ENCODE results near the gene EXOC4. TPM values are rescaled to one million over a fixed set of nuclear protein-coding genes. Genes with fewer than 3 reads are reported as not detected.

Gene EXOC4
- total and polyA plus RNA-seq, 2 of the 8 experiments (the other 6 are each of a cell fraction or from before 2014, with no cell fraction given): 27.0 to 67.3 TPM

- TF ChIP-seq SIRT6 (IDR thresholded peaks at IDR 0.05; ENCODE audit: low read length) (no peak), FOSL1 (IDR thresholded peaks at IDR 0.05; ENCODE audit: insufficient read depth, low read depth, low read length) (no peak), ZNF274 (IDR thresholded peaks at IDR 0.05; ENCODE audit: borderline replicate concordance, extremely low read depth, low read length) (no peak), NRF1 (IDR thresholded peaks at IDR 0.05; ENCODE audit: low read depth, low read length) (no peak), MAX (IDR thresholded peaks at IDR 0.05) (no peak), KDM5A (IDR thresholded peaks at IDR 0.05; ENCODE audit: low read length) (no peak), SRF (IDR thresholded peaks at IDR 0.05; ENCODE audit: low read depth, low read length) (no peak), CBX5 (IDR thresholded peaks at IDR 0.05; ENCODE audit: low read depth, low read length) (no peak)
These were observed 93.0 kb downstream of the EXOC4 start (continued) for GRCh38 chr7:133345690-133346421.
